Activated CD8-positive, alpha-beta memory T cell treated with anti-CD3 and anti-CD28 coated beads, Interleukin-2, amount 10 ng/mL, durations not matched to agents 7 days and 5 days (primary cell): ENCODE results near the gene DDC. TPM values are rescaled to one million over a fixed set of nuclear protein-coding genes. Genes with fewer than 3 reads are reported as not detected.
"Not testable (repeated sequence)": the region's sequence is repeated elsewhere in the genome, so short reads cannot be mapped to it uniquely, and the experiment has no call there.

Experiments
- ATAC-seq: fragments of 150-1000 bp; cut with Tn5 transposase; one replicate; pipeline ENCODE4 v1.10.0; 2021; ENCODE audit warnings: moderate library complexity
- CTCF ChIA-PET: fragments of 350-600 bp; sonication (Branson Sonifier 250); formaldehyde crosslinking; loops from one replicate; lab custom pipeline; 2021; ENCODE audit warnings: antibody characterized with exemption; lab: Charles Lee
- DNase-seq: peaks from one replicate; pipeline ENCODE4 v3.0.0-alpha.2; 2020
- H3K27ac Mint-ChIP-seq: one replicate; pipeline ENCODE4 v1.8.0; 2021; ENCODE audit warnings: mild to moderate bottlenecking, mixed read lengths
- H3K27me3 Mint-ChIP-seq: one replicate; pipeline ENCODE4 v1.8.0; 2021; ENCODE audit warnings: mixed read lengths
- H3K36me3 Mint-ChIP-seq: one replicate; pipeline ENCODE4 v1.8.0; 2021; ENCODE audit warnings: mild to moderate bottlenecking, mixed read lengths
- H3K4me1 Mint-ChIP-seq: one replicate; pipeline ENCODE4 v1.8.0; 2021; ENCODE audit warnings: mixed read lengths
- H3K4me3 Mint-ChIP-seq: one replicate; pipeline ENCODE4 v1.8.0; 2021; ENCODE audit warnings: mild to moderate bottlenecking, moderate library complexity, mixed read lengths
- H3K9me3 Mint-ChIP-seq: one replicate; pipeline ENCODE4 v1.8.0; 2022; ENCODE audit warnings: low read depth, mixed read lengths
- total RNA-seq, 2 experiments: library from RNA; stranded (reverse); gene quantifications; one replicate each; pipeline ENCODE4 v1.2.3, GENCODE V29; 2021

DDC gene
- total RNA-seq, 2 experiments from 2014 or later: not detected

DNA sequence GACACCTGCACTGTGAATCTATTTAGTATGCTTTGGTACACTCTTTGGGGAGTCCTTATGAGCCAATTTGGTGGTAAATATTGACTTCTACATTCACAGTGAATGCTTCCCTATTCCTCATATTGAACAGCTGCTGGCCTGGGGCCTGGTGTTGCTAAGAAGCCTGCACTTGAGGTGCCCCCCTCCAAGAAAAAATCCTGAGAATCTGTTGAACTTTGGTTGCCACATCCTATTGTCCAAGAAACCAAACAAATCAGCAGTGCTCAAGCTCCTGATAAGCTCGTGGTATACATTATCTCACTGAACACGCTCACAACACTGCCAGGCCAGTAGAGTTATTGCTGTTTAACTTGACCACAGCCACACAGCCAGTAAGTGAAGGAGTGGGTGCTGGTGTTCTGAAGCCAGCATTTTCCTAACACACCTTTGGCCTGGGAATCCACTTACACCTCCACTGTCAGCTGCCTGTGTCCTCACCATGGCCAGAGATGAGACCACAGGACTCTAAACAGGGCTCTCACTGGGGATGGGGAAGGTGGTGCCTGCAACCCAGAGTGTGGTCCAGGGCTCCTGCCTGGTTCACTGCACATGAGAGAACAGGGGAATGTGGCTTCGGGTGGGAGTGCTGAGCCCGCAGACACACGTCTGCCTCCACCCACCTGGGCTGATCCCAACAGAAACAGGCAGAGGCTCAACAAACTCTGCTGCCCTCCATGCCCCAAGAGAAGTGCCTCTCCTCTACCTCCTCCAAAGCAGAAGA is 6.7 kb downstream of the DDC start:
- no peaks in the 10 kb centered on the region for H3K9me3 Mint-ChIP-seq
- no peaks in the 10 kb centered on the region for H3K36me3 Mint-ChIP-seq
- no peak overlapping the region for H3K4me3 Mint-ChIP-seq
- no peaks in the 10 kb centered on the region for H3K4me1 Mint-ChIP-seq
- DNase-seq (no peak), ATAC-seq (no peak)
- CTCF ChIA-PET: no interaction called here
- H3K27ac Mint-ChIP-seq: no peak overlapping the region
- peaks cover 39% of the 10 kb centered on the region for H3K27me3 Mint-ChIP-seq

DNA sequence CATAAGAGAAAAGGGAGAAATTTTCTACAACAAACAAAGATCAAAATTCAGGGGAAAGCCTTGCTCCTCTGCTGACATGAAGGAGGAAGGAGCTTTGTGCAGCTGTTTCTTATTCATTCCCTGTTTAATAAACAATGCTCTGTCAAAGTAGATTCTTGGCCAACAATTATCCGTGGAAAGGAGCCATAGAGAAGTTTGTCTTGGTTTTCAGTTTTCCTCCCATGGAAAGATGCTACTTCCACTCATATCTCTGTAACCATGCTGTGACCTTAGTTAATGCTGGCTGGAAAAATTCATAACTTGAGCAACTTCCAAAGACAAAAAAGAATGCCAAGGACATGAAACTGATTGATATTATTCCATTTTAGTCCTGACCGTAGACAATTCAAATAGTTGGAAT is 8.1 kb downstream of the DDC start:
- ATAC-seq: no peak
- no peak for DNase-seq
- CTCF ChIA-PET: no interaction called here
- no peaks in the 10 kb centered on the region for H3K9me3 Mint-ChIP-seq
- no peaks in the 10 kb centered on the region for H3K36me3 Mint-ChIP-seq
- peaks cover 39% of the 10 kb centered on the region for H3K27me3 Mint-ChIP-seq
- H3K4me1 Mint-ChIP-seq: no peaks in the 10 kb centered on the region
- no peak overlapping the region for H3K27ac Mint-ChIP-seq
- H3K4me3 Mint-ChIP-seq: no peak overlapping the region

DNA sequence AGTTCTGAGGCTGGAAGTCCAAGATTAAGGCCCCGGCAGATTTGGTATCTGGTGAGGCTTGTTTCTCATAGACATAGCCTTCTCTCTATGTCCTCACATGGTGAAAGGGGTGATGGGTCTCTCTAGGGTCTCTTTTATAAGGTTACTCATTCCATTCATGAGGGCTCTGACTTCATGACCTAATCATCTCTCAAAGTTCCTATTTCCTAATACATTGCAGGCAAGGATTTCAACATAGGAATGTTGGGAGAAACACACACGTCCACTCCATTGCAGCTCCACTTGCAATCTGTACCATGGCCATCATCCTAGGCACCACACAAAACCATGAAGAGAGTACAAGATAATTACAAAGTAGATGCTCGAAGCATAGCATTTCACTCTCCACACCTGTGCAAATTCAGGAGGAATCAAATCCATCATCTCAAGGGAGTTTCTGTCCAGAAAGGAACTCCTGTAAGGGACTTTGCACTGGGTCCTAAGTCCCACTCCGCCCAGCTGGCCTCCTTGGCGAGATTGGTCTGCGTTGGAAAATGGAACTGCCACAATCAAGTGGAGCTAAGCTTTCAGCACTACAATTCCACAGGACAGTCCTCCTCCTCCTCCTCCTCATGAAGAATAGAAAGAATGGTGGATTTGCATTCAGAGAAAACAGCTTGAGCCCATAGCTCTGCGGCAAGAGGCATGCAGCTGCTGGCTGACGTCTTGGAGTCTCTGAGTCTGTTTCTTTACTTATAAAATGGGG is 8.8 kb downstream of the DDC start:
- Mint-ChIP-seq H3K4me1 (no peaks in the 10 kb centered on the region), H3K36me3 (no peaks in the 10 kb centered on the region), H3K9me3 (no peaks in the 10 kb centered on the region), H3K27ac (no peak overlapping the region), H3K4me3 (no peak overlapping the region), H3K27me3 (peaks cover 39% of the 10 kb centered on the region)
- no peak for ATAC-seq
- CTCF ChIA-PET: no interaction called here
- DNase-seq: no peak

DNA sequence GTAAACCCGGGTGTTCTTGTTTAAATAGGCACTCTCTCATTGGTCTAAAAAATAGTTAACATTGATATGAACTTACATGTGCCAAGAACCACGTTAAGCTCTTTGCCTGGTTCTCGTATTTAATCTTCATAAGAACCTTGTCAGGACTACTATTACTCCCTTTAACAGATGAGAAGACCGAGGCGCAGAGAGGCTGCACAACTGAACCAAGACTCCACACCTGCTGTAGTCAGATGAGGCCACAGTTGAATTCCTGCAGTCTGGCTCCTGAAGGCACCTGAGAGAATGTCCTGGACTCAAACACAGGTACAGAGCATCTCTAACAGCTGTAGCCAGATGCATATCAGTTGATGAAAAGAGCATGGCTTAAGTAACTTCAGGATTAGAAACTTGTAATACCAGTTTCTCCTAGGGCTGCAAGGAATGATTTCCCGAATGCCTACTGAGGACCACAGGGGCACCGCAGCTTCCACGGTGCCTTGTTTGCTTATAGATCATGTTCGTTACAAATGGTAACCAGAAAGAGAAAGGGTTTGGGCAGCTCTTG is 9.5 kb downstream of the DDC start:
- H3K4me1 Mint-ChIP-seq: no peaks in the 10 kb centered on the region
- DNase-seq: no peak
- H3K9me3 Mint-ChIP-seq: no peaks in the 10 kb centered on the region
- H3K27me3 Mint-ChIP-seq: peaks cover 37% of the 10 kb centered on the region
- ATAC-seq: no peak
- H3K36me3 Mint-ChIP-seq: no peaks in the 10 kb centered on the region
- no peak overlapping the region for H3K27ac Mint-ChIP-seq
- CTCF ChIA-PET: no interaction called here
- no peak overlapping the region for H3K4me3 Mint-ChIP-seq

DNA sequence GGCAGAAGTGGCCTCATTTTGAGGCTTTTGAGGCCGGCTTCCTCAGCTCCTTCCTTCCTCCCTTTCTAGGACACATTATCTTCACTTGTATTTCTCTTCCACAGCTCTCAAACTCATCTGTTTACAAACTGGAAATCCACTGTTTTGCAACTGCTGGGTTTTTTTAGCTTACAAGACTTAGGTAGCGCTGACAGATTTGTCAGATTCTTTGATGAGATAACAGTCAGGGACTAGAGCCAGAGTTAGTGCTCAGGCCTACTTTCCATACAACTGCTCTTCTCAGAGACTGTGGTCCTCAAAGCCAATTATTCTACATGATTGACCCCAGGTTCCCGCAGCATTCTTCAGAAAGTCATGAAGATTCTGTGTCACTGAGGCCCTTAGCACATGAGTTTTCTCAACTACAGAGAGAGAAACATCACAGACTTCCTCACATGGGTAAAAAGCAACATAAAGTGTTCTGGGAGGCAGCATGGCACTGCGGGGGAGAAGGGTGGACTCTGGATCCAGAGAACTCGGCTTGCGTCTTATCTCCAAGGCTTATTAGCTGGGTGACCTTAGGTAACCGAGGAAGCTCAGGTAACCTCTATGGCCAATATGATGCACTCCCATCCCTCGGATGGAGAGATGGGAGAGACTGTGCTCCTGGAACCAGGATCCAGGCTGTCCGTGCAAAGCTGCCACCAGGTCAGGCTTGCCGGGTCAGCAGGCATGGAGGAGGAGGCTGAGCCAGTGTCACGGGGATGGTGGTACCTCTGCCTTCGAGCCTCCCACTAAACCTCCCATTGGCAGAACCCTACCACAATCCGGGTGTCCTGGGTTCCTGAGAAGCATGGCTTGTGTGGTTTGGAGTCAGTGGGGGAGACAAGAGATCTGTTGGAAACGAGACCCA is 10.5 kb downstream of the DDC start:
- Mint-ChIP-seq H3K36me3 (no peaks in the 10 kb centered on the region), H3K27me3 (peaks cover 39% of the 10 kb centered on the region), H3K9me3 (no peaks in the 10 kb centered on the region), H3K4me3 (no peak overlapping the region), H3K27ac (no peak overlapping the region), H3K4me1 (no peaks in the 10 kb centered on the region)
- CTCF ChIA-PET: no interaction called here
- no peak for ATAC-seq
- DNase-seq: no peak

DNA sequence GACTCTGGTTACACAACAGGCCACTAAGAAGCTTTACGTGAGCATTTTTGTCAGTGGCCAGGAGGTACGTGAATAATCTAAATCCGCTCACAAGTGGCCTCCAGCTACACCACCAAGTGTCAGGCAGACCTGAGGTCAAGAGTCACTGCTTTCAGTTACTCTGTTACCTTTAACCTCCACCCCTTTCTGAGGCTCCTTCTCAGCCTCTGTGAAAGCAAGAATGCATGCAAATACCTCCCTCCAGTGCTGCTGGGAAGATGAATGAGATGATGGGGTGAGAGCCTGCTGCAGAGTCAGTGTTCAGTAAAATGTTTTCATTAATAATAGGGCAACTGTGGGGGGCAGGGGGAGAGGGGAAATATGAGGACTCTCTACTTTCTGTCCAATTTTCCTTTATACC is 11.2 kb downstream of the DDC start:
- Mint-ChIP-seq H3K9me3 (no peaks in the 10 kb centered on the region), H3K27me3 (peaks cover 39% of the 10 kb centered on the region), H3K4me3 (no peak overlapping the region), H3K27ac (no peak overlapping the region), H3K36me3 (no peaks in the 10 kb centered on the region), H3K4me1 (no peaks in the 10 kb centered on the region)
- CTCF ChIA-PET: no interaction called here
- ATAC-seq (no peak), DNase-seq (no peak)

DNA sequence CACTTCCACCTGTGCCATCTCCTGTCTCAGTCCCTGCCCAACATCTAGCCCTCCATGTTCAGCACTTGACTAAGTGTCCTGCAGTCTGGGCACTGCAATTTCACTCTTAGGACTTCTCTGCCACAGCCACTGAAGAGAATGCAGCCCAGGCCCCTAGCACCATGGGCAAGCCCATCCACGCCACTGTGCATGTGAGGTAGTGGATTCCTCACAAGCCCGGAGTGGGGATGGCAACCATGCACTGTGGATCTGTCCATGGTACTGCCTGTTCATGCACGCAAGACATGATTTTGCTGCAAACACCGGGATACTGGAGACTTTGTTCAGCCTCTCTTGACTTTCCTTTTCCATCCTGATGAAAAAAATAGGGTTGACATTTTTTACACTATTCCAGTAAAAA is 12.3 kb downstream of the DDC start:
- no peaks in the 10 kb centered on the region for H3K36me3 Mint-ChIP-seq
- DNase-seq: no peak
- no peaks in the 10 kb centered on the region for H3K9me3 Mint-ChIP-seq
- H3K4me1 Mint-ChIP-seq: peaks cover 3% of the 10 kb centered on the region
- no peak overlapping the region for H3K27ac Mint-ChIP-seq
- no peak overlapping the region for H3K4me3 Mint-ChIP-seq
- CTCF ChIA-PET: interaction anchor here (0.7 kb wide), 1 partner anchor 43 kb away, joined by 3 read pairs; no protein-coding TSS in a partner anchor
- ATAC-seq: no peak
- peaks cover 31% of the 10 kb centered on the region for H3K27me3 Mint-ChIP-seq

DNA sequence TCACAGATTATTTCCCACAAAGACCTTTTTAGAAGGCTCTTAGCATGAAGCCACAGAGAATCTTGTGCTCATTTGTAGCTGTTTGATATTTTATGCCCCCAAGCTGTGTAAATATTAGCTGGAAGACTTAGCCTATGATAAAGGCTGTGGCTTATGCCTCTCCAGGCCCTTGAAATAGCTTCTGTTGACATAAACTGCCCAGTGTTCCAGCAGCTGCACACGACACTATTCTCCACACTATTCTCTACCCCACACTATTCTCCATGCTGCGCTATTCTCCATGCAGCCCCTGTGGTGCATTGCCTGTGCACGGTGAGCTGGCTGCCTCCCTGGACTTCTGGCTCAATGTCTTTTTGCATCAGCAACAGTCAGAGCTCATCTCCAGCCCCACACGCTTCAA is 13.1 kb downstream of the DDC start:
- Mint-ChIP-seq H3K27ac (no peak overlapping the region), H3K9me3 (no peaks in the 10 kb centered on the region), H3K4me1 (peaks cover 4% of the 10 kb centered on the region), H3K27me3 (peaks cover 25% of the 10 kb centered on the region), H3K36me3 (no peaks in the 10 kb centered on the region), H3K4me3 (no peak overlapping the region)
- DNase-seq (no peak), ATAC-seq (no peak)
- CTCF ChIA-PET: no interaction called here

DNA sequence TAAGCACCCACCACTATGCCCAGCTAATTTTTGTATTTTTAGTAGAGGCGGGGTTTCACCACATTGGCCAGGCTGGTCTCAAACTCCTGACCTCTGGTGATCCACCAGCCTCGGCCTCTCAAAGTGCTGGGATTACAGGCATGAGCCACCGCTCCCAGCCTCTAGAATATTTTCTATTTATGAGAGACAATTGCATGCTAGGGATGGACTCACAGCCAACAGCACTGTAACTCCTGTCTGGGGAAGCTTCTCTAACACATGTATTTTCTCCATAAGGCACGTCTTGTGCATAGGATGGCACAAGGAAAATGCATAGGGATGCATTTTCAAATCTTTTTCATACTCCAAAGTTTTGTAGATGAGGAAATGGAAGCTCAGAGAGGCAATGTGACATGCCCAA is 19.6 kb downstream of the DDC start:
- CTCF ChIA-PET, H3K36me3 Mint-ChIP-seq, H3K27ac Mint-ChIP-seq, H3K4me1 Mint-ChIP-seq, H3K9me3 Mint-ChIP-seq, ATAC-seq, H3K4me3 Mint-ChIP-seq, DNase-seq: not testable (repeated sequence)
- H3K27me3 Mint-ChIP-seq: peaks cover 10% of the 10 kb centered on the region

DNA sequence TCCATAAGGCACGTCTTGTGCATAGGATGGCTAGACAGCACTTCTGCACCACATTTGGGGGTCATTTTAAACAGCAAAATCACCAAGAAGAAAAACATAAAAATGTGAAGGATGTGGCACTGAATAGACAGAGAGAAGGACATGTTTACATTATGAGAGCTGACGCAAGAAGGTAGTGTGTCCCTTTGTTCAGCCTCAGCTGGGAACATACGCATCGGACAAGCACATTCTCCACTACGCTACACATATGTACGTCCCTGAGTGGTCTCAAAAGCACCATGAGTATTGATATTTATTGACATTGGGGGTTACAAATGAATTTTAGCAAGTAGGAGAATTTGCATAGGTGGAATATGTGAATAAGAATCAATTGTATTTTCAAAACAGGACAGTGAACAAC is 20.2 kb downstream of the DDC start:
- CTCF ChIA-PET: no interaction called here
- ATAC-seq (no peak), DNase-seq (no peak)
- Mint-ChIP-seq H3K4me3 (no peak overlapping the region), H3K36me3 (no peaks in the 10 kb centered on the region), H3K27me3 (peaks cover 10% of the 10 kb centered on the region), H3K4me1 (peaks cover 4% of the 10 kb centered on the region), H3K27ac (no peak overlapping the region), H3K9me3 (no peaks in the 10 kb centered on the region)

DNA sequence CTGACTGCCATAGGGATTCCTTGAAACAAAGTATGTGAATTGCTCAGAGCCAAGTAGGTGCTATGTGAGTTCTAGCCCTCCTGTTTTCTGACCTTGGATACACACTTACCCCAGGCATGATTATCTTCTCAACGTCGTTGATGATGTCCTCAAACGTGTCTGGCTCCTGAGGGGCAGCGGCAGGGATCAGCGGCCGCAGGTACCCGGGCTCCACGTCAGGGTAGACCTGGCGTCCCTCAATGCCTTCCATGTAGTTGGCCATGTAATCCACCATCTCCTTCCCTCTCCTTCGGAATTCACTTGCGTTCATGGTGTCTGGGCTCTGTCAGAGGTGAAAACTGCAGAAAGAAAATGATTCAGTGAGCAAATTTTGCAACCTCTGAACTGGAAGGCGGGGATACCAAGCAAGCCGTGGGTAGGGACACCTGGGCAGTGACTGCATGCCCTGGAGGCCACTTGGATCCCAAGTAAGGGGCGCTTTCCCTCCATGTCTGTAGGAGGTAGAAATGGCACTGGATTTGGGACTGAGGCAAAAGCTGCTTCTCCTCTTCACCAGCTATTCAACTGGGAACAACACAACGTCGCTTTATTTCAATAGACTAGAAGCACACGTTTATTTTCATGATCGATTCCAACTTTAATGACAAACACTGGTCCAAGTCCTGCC is 21.3 kb downstream of the DDC start:
- peaks cover 5% of the 10 kb centered on the region for H3K27me3 Mint-ChIP-seq
- DNase-seq (no peak), ATAC-seq (no peak)
- no peaks in the 10 kb centered on the region for H3K9me3 Mint-ChIP-seq
- no peak overlapping the region for H3K4me3 Mint-ChIP-seq
- no peaks in the 10 kb centered on the region for H3K36me3 Mint-ChIP-seq
- H3K27ac Mint-ChIP-seq: no peak overlapping the region
- CTCF ChIA-PET: no interaction called here
- peaks cover 4% of the 10 kb centered on the region for H3K4me1 Mint-ChIP-seq

DNA sequence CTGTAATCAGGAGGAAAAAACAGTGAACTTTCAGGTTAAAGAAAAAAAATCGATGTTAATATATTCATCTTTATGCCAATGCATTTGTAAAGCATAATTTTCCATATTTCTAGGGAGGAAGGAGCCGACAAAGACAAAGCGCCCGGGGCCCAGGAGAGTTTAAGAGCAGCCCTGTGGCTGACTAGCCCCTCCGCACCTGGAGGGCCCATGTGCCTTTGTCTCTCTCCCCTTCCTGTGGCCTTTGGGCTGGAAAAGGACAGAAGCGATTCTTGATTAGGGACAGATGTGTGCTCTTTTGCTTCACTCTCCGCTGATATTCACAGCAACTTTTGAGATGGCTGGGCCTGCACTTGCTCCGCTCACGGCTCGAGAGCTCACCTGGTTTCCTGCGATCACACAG is 23.1 kb downstream of the DDC start:
- Mint-ChIP-seq H3K4me3 (no peak overlapping the region), H3K9me3 (no peaks in the 10 kb centered on the region), H3K27ac (no peak overlapping the region), H3K36me3 (no peaks in the 10 kb centered on the region), H3K4me1 (no peaks in the 10 kb centered on the region), H3K27me3 (peaks cover 8% of the 10 kb centered on the region)
- CTCF ChIA-PET: no interaction called here
- no peak for ATAC-seq
- DNase-seq: no peak
